Endothelial cell of umbilical vein (primary cell): ENCODE data around the gene VAV3. TPM values are rescaled to one million over a fixed set of nuclear protein-coding genes. Genes with fewer than 3 reads are reported as not detected.

Experiments
- BruUV-seq: library from RNA; stranded (reverse); fragments of 400-500 nt; replicated peaks from 2 replicates; lab custom pipeline; 2021; lab: Mats Ljungman, UMichigan
- CTCF ChIA-PET: fragments of 300-600, 350-600 bp; sonication (Branson Sonifier 250); formaldehyde crosslinking; loops from one replicate; lab custom pipeline; 2021; ENCODE audit warnings: antibody characterized with exemption, inconsistent platforms; lab: Charles Lee
- POLR2A ChIA-PET: fragments of 300-600, 350-600 bp; sonication (Branson Sonifier 250); formaldehyde crosslinking; loops from one replicate; lab custom pipeline; 2021; ENCODE audit warnings: antibody characterized with exemption, inconsistent platforms; lab: Charles Lee
- DNase-seq: peaks from one replicate; pipeline ENCODE4 v3.0.0-alpha.2; 2011; ENCODE audit warnings: low read depth, low spot score
- FAIRE-seq: peaks from 2 replicates; lab custom pipeline; 2011; peaks lifted over from hg19 to GRCh38; lab: Jason Lieb, UNC
- H2AFZ ChIP-seq: 2 replicates; pipeline ENCODE4 v1.6.0; 2012; ENCODE audit warnings: low read depth, low read length, control low read depth, inconsistent platforms
- H3K27ac ChIP-seq: 2 replicates; pipeline ENCODE4 v1.5.1; 2011; ENCODE audit warnings: low read depth, mild to moderate bottlenecking, control low read depth, low read length, moderate library complexity; ENCODE audit not compliant: insufficient read depth
- H3K27me3 ChIP-seq, 2 experiments: 2 replicates each; pipeline versions ENCODE4 v1.6.0 to v1.6.1; 2011; ENCODE audit warnings: low read length in 2 of 2, mixed read lengths in 1 of 2; ENCODE audit not compliant: control insufficient read depth in 2 of 2, insufficient read depth in 2 of 2
- H3K36me3 ChIP-seq, 2 experiments: 2 replicates in 1 of 2; 3 replicates in 1 of 2; pipeline ENCODE4 v1.5.1; 2011; ENCODE audit warnings: low read length in 2 of 2, mild to moderate bottlenecking in 1 of 2, moderate library complexity in 1 of 2; ENCODE audit not compliant: control insufficient read depth in 2 of 2, insufficient read depth in 2 of 2; ENCODE audit errors: extremely low read depth in 1 of 2
- H3K4me1 ChIP-seq: 3 replicates; pipeline ENCODE4 v1.5.1; 2011; ENCODE audit warnings: mild to moderate bottlenecking, low read length; ENCODE audit not compliant: control insufficient read depth, insufficient read depth; ENCODE audit errors: extremely low read depth
- H3K4me2 ChIP-seq: 2 replicates; pipeline ENCODE4 v1.6.1; 2011; ENCODE audit warnings: low read length, control low read depth, mixed read lengths; ENCODE audit not compliant: insufficient read depth
- H3K4me3 ChIP-seq, 3 experiments: fragments of 200-600 bp in 1 of 3; sonication (generic), shearing (Covaris generic) in 1 of 3; replicated peaks in 1 of 3; 2 replicates each; pipeline ENCODE4 v1.5.1; 2011 to 2016; ENCODE audit warnings: control low read depth in 3 of 3, low read length in 3 of 3, mild to moderate bottlenecking in 2 of 3, inconsistent platforms in 1 of 3, low read depth in 1 of 3, moderate library complexity in 1 of 3; ENCODE audit not compliant: insufficient read depth in 1 of 3
- H3K79me2 ChIP-seq: 2 replicates; pipeline ENCODE4 v1.6.0; 2012; ENCODE audit warnings: low read length, inconsistent platforms; ENCODE audit not compliant: control insufficient read depth, insufficient read depth
- H3K9ac ChIP-seq: replicated peaks from 2 replicates; pipeline ENCODE3; 2011; ENCODE audit warnings: low read length, control low read depth; ENCODE audit not compliant: insufficient read depth; ENCODE audit errors: extremely low read depth
- H3K9me1 ChIP-seq: replicated peaks from 3 replicates; pipeline ENCODE4 v1.6.0; 2011; ENCODE audit warnings: mild to moderate bottlenecking, low read length; ENCODE audit not compliant: control insufficient read depth, insufficient read depth; ENCODE audit errors: extremely low read depth
- H3K9me3 ChIP-seq: replicated peaks from 2 replicates; pipeline ENCODE4 v1.5.1; 2012; ENCODE audit warnings: low read length, inconsistent platforms; ENCODE audit not compliant: control insufficient read depth, insufficient read depth
- H4K20me1 ChIP-seq: replicated peaks from 2 replicates; pipeline ENCODE3; 2011; ENCODE audit warnings: mild to moderate bottlenecking, low read length; ENCODE audit not compliant: control insufficient read depth, insufficient read depth; ENCODE audit errors: extremely low read depth
- FOS ChIP-seq: IDR thresholded peaks from 2 replicates; pipeline ENCODE4 v1.6.1; 2011; ENCODE audit warnings: mild to moderate bottlenecking, low read length, moderate library complexity, borderline replicate concordance; ENCODE audit not compliant: insufficient read depth
- GATA2 ChIP-seq: IDR thresholded peaks from 2 replicates; pipeline ENCODE4 v1.7.0; 2011; ENCODE audit warnings: low read depth, mild to moderate bottlenecking, moderate library complexity, mixed read lengths, low read length; ENCODE audit not compliant: insufficient read length, insufficient read depth
- JUN ChIP-seq: IDR thresholded peaks from 2 replicates; pipeline ENCODE4 v1.6.1; 2011; ENCODE audit warnings: borderline replicate concordance, low read depth; ENCODE audit not compliant: insufficient read length, insufficient read depth
- MYC ChIP-seq: IDR thresholded peaks from one replicate; pipeline ENCODE4 v1.6.1; 2011; ENCODE audit warnings: mild to moderate bottlenecking, low read depth, low read length
- POLR2A ChIP-seq: IDR thresholded peaks from 2 replicates; pipeline ENCODE4 v1.6.1; 2012; ENCODE audit warnings: low read depth, mild to moderate bottlenecking, control low read depth, low read length
- POLR2AphosphoS5 ChIP-seq: IDR thresholded peaks from 2 replicates; pipeline ENCODE4 v1.6.1; 2012; ENCODE audit warnings: low read depth, mild to moderate bottlenecking, control low read depth, low read length, moderate library complexity; ENCODE audit not compliant: insufficient read depth
- dilution Hi-C: fragments of 300-500 bp; cut with MboI; formaldehyde crosslinking; loops from one replicate; pipeline ENCODE4 v1.15.0; 2019; ENCODE audit warnings: low sequenced_read_pairs; ENCODE audit not compliant: extremely low pct_ligation_motif_present
- intact Hi-C: fragments of 100-400 bp; cut with micrococcal nuclease; formaldehyde crosslinking; loops from one replicate; pipeline ENCODE4 v1.10.0; 2022
- polyA plus RNA-seq, 4 experiments: library from polyadenylated mRNA; depleted of rRNA in 3 of 4; stranded (reverse) in 3 of 4; unstranded in 1 of 4; fragments of >200 nt; gene quantifications; 2 replicates each; pipeline versions ENCODE4 v1.2.1 to v1.2.3, GENCODE V29; 2011 to 2012; ENCODE audit warnings: missing spikeins in 1 of 4
- total RNA-seq: library from RNA; stranded (reverse); gene quantifications from 2 replicates; pipeline ENCODE4 v1.2.3, GENCODE V29; 2021
- TF ChIP-seq, protein P1 (sequence below): IDR thresholded peaks from 2 replicates; pipeline ENCODE4 v1.6.1; 2011; ENCODE audit not compliant: insufficient read depth, insufficient read length
- TF ChIP-seq, protein P2 (sequence below), 2 donors: IDR thresholded peaks; 1 replicate in 1 of 2; 2 replicates in 1 of 2; pipeline ENCODE4 v1.5.1; 2011; ENCODE audit warnings: low read length in 2 of 2, mild to moderate bottlenecking in 2 of 2, moderate library complexity in 2 of 2, control low read depth in 1 of 2, inconsistent platforms in 1 of 2, low read depth in 1 of 2; ENCODE audit not compliant: insufficient read depth in 1 of 2; ENCODE audit errors: extremely low read depth in 1 of 2

Gene VAV3
- total and polyA plus RNA-seq, 2 donors (not counting 3 experiments of a cell fraction or from before 2014, with no cell fraction given) = 0.18 to 1.5 TPM

GRCh38 chr1:107590087-107590486, 374.9 kb downstream of the VAV3 start:
- intact Hi-C loops = no loop called here
- no peak for DNase-seq
- H3K4me2 ChIP-seq = no peak overlapping the region
- H3K79me2 ChIP-seq = no peaks in the 10 kb centered on the region
- H2AFZ ChIP-seq = no peak overlapping the region
- no peaks in the 10 kb centered on the region for H3K4me1 ChIP-seq
- TF ChIP-seq MYC = no peak
- TF ChIP-seq, protein P1, sequence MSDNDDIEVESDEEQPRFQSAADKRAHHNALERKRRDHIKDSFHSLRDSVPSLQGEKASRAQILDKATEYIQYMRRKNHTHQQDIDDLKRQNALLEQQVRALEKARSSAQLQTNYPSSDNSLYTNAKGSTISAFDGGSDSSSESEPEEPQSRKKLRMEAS = no peak
- TF ChIP-seq, protein P2, sequence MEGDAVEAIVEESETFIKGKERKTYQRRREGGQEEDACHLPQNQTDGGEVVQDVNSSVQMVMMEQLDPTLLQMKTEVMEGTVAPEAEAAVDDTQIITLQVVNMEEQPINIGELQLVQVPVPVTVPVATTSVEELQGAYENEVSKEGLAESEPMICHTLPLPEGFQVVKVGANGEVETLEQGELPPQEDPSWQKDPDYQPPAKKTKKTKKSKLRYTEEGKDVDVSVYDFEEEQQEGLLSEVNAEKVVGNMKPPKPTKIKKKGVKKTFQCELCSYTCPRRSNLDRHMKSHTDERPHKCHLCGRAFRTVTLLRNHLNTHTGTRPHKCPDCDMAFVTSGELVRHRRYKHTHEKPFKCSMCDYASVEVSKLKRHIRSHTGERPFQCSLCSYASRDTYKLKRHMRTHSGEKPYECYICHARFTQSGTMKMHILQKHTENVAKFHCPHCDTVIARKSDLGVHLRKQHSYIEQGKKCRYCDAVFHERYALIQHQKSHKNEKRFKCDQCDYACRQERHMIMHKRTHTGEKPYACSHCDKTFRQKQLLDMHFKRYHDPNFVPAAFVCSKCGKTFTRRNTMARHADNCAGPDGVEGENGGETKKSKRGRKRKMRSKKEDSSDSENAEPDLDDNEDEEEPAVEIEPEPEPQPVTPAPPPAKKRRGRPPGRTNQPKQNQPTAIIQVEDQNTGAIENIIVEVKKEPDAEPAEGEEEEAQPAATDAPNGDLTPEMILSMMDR (IDR thresholded peaks at IDR 0.05; ENCODE audit: extremely low read depth in 1 of 2, insufficient read depth in 1 of 2, low read depth in 1 of 2, low read length in 2 of 2) = no peak
- TF ChIP-seq JUN = no peak
- no peak for TF ChIP-seq GATA2
- no peak for TF ChIP-seq FOS
- TF ChIP-seq POLR2A = no peak
- TF ChIP-seq POLR2AphosphoS5 = no peak
- H3K27ac ChIP-seq = no peak overlapping the region
- dilution Hi-C loops = no loop called here
- H3K9me1 ChIP-seq = no peaks in the 10 kb centered on the region
- H4K20me1 ChIP-seq = no peaks in the 10 kb centered on the region
- no peak for FAIRE-seq
- ChIA-PET CTCF (no interaction called here), POLR2A (no interaction called here)
- H3K36me3 ChIP-seq = no peaks in the 10 kb centered on the region
- H3K9me3 ChIP-seq = no peaks in the 10 kb centered on the region
- no peak overlapping the region for H3K9ac ChIP-seq
- H3K27me3 ChIP-seq = no peaks in the 10 kb centered on the region
- BruUV-seq = no TSS peak
- no peak overlapping the region for H3K4me3 ChIP-seq
